K562 (cell line): ENCODE measurements around the gene ZNRD2. TPM values are rescaled to one million over a fixed set of nuclear protein-coding genes. Genes with fewer than 3 reads are reported as not detected.

Experiments used
- ATF1 ChIP-seq, 2 experiments: fragments of 450-650 bp in 1 of 2; IDR thresholded peaks; 2 replicates each; pipeline ENCODE4 v1.6.1; 2016; ENCODE audit warnings: missing compliant biosample characterization in 1 of 2, missing genetic modification characterization in 1 of 2
- CCAR2 ChIP-seq: fragments of 200-400 bp; formaldehyde crosslinking; IDR thresholded peaks from 2 replicates; pipeline ENCODE4 v1.6.1; 2017; ENCODE audit warnings: mild to moderate bottlenecking, low read depth, low read length
- MAZ ChIP-seq, 2 experiments: fragments of 450-650 bp in 1 of 2; sonication (generic) in 1 of 2; formaldehyde crosslinking; IDR thresholded peaks in 1 of 2; conservative IDR thresholded peaks in 1 of 2; 2 replicates each; pipeline versions ENCODE4 v1.4.0 to v1.5.0; 2020; ENCODE audit warnings: mild to moderate bottlenecking in 1 of 2, missing genetic modification reagents in 1 of 2
- MCM2 ChIP-seq: fragments of 450-650 bp; IDR thresholded peaks from 2 replicates; pipeline ENCODE4 v1.6.1; 2017; ENCODE audit warnings: low read depth, mild to moderate bottlenecking
- MGA ChIP-seq: fragments of 450-650 bp; IDR thresholded peaks from 2 replicates; pipeline ENCODE4 v1.6.1; 2016; ENCODE audit warnings: mild to moderate bottlenecking, moderate library complexity
- MTA1 ChIP-seq: fragments of 450-650 bp; IDR thresholded peaks from 2 replicates; pipeline ENCODE4 v1.6.1; 2017; ENCODE audit warnings: borderline replicate concordance
- MTF1 ChIP-seq: fragments of 250-450 bp; sonication (Bioruptor Pico); IDR thresholded peaks from 2 replicates; pipeline ENCODE4 v1.9.0; 2021; ENCODE audit warnings: moderate library complexity, mild to moderate bottlenecking, inconsistent platforms, borderline replicate concordance
- RB1 ChIP-seq: fragments of 450-650 bp; IDR thresholded peaks from 2 replicates; pipeline ENCODE4 v1.6.1; 2017; ENCODE audit warnings: low read depth, mild to moderate bottlenecking
- RBM34 ChIP-seq: fragments of 200-400 bp; formaldehyde crosslinking; IDR thresholded peaks from 2 replicates; pipeline ENCODE4 v1.6.1; 2018; ENCODE audit warnings: low read length, borderline replicate concordance; ENCODE audit not compliant: insufficient read depth
- ZKSCAN1 ChIP-seq: fragments of 150-350 bp; IDR thresholded peaks from 2 replicates; pipeline ENCODE4 v1.6.1; 2016; ENCODE audit warnings: low read depth, low read length
- polyA plus RNA-seq, 8 experiments: library from polyadenylated mRNA; depleted of rRNA in 4 of 8; stranded (reverse) in 5 of 8; unstranded in 3 of 8; fragments of >200 nt; fragmentation: Nextera tagmentation in 2 of 8; fragmentation: Illumina TruSeq in 1 of 8; extraction: Ambion mirVana in 2 of 8; extraction: Trizol in 1 of 8; gene quantifications; 2 replicates each; pipeline versions ENCODE4 v1.2.1 to v1.2.3, GENCODE V29; 2011 to 2014; ENCODE audit warnings: inconsistent platforms in 1 of 8, missing spikeins in 1 of 8
- total RNA-seq, 7 experiments: library from RNA; depleted of rRNA in 6 of 7; stranded (reverse); fragments of >200 nt in 6 of 7; fragmentation: Illumina TruSeq in 2 of 7; extraction: Trizol in 2 of 7; gene quantifications; 2 replicates each; pipeline versions ENCODE4 v1.2.1 to v1.2.3, GENCODE V29; 2011 to 2021; ENCODE audit warnings: low replicate concordance in 1 of 7
- TF ChIP-seq, protein P1 (sequence below): fragments of 250-450 bp; sonication (Bioruptor Pico); IDR thresholded peaks from 2 replicates; pipeline ENCODE4 v1.8.0; 2021; ENCODE audit warnings: borderline replicate concordance, mild to moderate bottlenecking, moderate library complexity; ENCODE audit not compliant: poor library complexity, severe bottlenecking
- TF ChIP-seq, protein P2 (sequence below): fragments of 250-450 bp; sonication (Bioruptor Pico); IDR thresholded peaks from 2 replicates; pipeline ENCODE4 v1.8.0; 2022; ENCODE audit warnings: moderate library complexity, mild to moderate bottlenecking, inconsistent platforms

ZNRD2 gene
- total and polyA plus RNA-seq, 9 of the 15 experiments (the other 6 are each of a cell fraction or from before 2014, with no cell fraction given): 13.4 to 129 (median 60.4) TPM

DNA sequence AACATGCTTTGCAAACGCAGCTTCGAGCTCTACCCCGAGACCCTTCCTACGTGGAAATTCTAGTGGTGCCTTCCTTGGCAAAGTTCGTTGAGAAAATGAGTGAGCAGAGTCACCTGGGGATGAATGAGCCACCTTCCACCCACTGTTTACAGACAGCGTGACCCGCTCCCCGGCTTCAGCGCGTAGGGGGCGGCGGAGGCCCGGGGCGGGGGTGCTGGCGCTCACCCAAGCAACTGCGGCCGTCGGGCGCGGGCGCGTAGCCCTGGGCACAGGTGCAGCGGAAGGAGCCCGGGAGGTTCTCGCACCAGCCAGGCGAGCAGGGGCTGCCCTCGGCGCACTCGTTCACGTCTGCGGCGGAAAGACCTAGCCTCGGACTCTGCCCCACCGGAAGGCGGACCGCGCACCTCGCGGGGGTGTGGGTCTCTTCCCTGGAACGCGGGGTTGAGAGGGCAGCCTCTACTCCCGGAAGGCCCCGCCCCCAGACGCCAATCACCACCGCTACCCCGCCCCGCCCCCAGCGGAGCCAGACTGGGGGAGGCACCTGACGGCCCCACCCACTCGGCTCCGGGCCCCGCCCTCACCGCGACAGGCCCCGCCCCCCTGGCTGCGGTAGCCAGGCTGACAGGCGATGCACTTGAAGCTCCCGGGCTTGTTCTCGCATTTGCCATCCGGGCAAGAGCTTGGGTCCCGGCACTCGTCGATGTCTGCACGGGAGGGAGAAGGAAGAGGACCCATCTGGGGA is 23.9 kb upstream of the ZNRD2 start (continued):
- TF ChIP-seq MGA (no peak), MTF1 (CRISPR knock-in tag) (no peak), CCAR2 (no peak), MTA1 (no peak), ZKSCAN1 (no peak), ATF1 (CRISPR knock-in tag; IDR thresholded peaks at IDR 0.05) (no peak), ATF1 (tag; IDR thresholded peaks at IDR 0.05) (peak; percentile 26; the same call in 1 of the 2 replicates), MAZ (CRISPR knock-in tag; conservative IDR thresholded peaks at IDR 0.05 in 1 of 2, IDR thresholded peaks at IDR 0.05 in 1 of 2) (peak; percentile 73 to 90), MCM2 (no peak), RBM34 (no peak), RB1 (0 out of 2 replicates have a peak, but pooled peaks have one; percentile 35)
- TF ChIP-seq, protein P1, sequence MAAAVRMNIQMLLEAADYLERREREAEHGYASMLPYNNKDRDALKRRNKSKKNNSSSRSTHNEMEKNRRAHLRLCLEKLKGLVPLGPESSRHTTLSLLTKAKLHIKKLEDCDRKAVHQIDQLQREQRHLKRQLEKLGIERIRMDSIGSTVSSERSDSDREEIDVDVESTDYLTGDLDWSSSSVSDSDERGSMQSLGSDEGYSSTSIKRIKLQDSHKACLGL (CRISPR knock-in tag): no peak
- TF ChIP-seq, protein P2, sequence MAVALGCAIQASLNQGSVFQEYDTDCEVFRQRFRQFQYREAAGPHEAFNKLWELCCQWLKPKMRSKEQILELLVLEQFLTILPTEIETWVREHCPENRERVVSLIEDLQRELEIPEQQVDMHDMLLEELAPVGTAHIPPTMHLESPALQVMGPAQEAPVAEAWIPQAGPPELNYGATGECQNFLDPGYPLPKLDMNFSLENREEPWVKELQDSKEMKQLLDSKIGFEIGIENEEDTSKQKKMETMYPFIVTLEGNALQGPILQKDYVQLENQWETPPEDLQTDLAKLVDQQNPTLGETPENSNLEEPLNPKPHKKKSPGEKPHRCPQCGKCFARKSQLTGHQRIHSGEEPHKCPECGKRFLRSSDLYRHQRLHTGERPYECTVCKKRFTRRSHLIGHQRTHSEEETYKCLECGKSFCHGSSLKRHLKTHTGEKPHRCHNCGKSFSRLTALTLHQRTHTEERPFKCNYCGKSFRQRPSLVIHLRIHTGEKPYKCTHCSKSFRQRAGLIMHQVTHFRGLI (CRISPR knock-in tag): no peak
